Measurements from ENCODE around the gene ACOT12. TPM values are rescaled to one million over a fixed set of nuclear protein-coding genes. Genes with fewer than 3 reads are reported as not detected.

ACOT12 gene
- total and polyA plus RNA-seq, 2 donors (not counting 3 experiments of a cell fraction or from before 2014, with no cell fraction given), result not detected

DNA sequence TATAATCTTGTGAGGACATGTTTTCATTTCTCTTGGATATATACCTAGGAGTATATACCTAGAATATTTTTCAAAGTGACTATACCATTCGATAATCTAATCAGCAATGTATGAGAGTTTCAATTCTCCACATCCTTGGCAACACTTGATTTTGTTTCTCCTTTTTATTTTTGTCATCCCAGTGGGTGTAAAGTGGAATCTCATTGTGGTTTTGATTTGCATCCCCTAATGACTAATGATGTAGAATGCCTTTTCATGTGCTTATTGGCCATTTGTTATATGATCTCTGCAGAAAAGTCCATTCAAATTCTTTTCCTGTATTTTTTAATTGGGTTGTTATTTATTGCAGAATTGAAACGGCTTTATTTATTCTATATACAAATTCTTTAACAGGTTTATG lies 77.4 kb downstream of the ACOT12 start:
- no peak overlapping the region for H3K4me3 ChIP-seq (replicated peaks in 1 of 3; ENCODE audit: insufficient read depth in 1 of 3, low read depth in 1 of 3, low read length in 3 of 3)
- no peak for DNase-seq (ENCODE audit: low read depth, low spot score)
- H3K4me2 ChIP-seq (ENCODE audit: insufficient read depth, low read length), result no peak overlapping the region
- H2AFZ ChIP-seq (ENCODE audit: low read depth, low read length), result no peak overlapping the region
- ChIA-PET POLR2A (no interaction called here), CTCF (no interaction called here)
- no peak overlapping the region for H3K9ac ChIP-seq (replicated peaks; ENCODE audit: extremely low read depth, insufficient read depth, low read length)
- no peaks in the 10 kb centered on the region for H3K9me3 ChIP-seq (replicated peaks; ENCODE audit: control insufficient read depth, insufficient read depth, low read length)
- intact Hi-C loops (cut with micrococcal nuclease) (no loop called here), dilution Hi-C loops (cut with MboI; ENCODE audit: extremely low pct_ligation_motif_present, low sequenced_read_pairs) (no loop called here)
- no peaks in the 10 kb centered on the region for H3K9me1 ChIP-seq (replicated peaks; ENCODE audit: control insufficient read depth, extremely low read depth, insufficient read depth, low read length)
- peaks cover 0 to 4% of the 10 kb centered on the region in 2 experiments for H3K36me3 ChIP-seq (ENCODE audit: control insufficient read depth in 2 of 2, extremely low read depth in 1 of 2, insufficient read depth in 2 of 2, low read length in 2 of 2)
- no peak overlapping the region for H3K27ac ChIP-seq (ENCODE audit: insufficient read depth, low read depth, low read length)
- H3K79me2 ChIP-seq (ENCODE audit: control insufficient read depth, insufficient read depth, low read length), result no peaks in the 10 kb centered on the region
- H3K4me1 ChIP-seq (ENCODE audit: control insufficient read depth, extremely low read depth, insufficient read depth, low read length), result no peaks in the 10 kb centered on the region
- TF ChIP-seq, protein P1, sequence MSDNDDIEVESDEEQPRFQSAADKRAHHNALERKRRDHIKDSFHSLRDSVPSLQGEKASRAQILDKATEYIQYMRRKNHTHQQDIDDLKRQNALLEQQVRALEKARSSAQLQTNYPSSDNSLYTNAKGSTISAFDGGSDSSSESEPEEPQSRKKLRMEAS (IDR thresholded peaks at IDR 0.05; ENCODE audit: insufficient read depth, insufficient read length), result no peak
- TF ChIP-seq, protein P2, sequence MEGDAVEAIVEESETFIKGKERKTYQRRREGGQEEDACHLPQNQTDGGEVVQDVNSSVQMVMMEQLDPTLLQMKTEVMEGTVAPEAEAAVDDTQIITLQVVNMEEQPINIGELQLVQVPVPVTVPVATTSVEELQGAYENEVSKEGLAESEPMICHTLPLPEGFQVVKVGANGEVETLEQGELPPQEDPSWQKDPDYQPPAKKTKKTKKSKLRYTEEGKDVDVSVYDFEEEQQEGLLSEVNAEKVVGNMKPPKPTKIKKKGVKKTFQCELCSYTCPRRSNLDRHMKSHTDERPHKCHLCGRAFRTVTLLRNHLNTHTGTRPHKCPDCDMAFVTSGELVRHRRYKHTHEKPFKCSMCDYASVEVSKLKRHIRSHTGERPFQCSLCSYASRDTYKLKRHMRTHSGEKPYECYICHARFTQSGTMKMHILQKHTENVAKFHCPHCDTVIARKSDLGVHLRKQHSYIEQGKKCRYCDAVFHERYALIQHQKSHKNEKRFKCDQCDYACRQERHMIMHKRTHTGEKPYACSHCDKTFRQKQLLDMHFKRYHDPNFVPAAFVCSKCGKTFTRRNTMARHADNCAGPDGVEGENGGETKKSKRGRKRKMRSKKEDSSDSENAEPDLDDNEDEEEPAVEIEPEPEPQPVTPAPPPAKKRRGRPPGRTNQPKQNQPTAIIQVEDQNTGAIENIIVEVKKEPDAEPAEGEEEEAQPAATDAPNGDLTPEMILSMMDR (IDR thresholded peaks at IDR 0.05; ENCODE audit: extremely low read depth in 1 of 2, insufficient read depth in 1 of 2, low read depth in 1 of 2, low read length in 2 of 2), result no peak
- TF ChIP-seq MYC (IDR thresholded peaks at IDR 0.05; ENCODE audit: low read depth, low read length) (no peak), EZH2 (IDR thresholded peaks at IDR 0.05; ENCODE audit: borderline replicate concordance, low read depth, low read length, severe bottlenecking) (no peak), GATA2 (IDR thresholded peaks at IDR 0.05; ENCODE audit: insufficient read depth, insufficient read length, low read depth, low read length) (no peak), POLR2AphosphoS5 (IDR thresholded peaks at IDR 0.05; ENCODE audit: insufficient read depth, low read depth, low read length) (no peak), POLR2A (IDR thresholded peaks at IDR 0.05; ENCODE audit: low read depth, low read length) (no peak), FOS (IDR thresholded peaks at IDR 0.05; ENCODE audit: borderline replicate concordance, insufficient read depth, low read length) (no peak), JUN (IDR thresholded peaks at IDR 0.05; ENCODE audit: borderline replicate concordance, insufficient read depth, insufficient read length, low read depth) (no peak)
- no peaks in the 10 kb centered on the region for H4K20me1 ChIP-seq (replicated peaks; ENCODE audit: control insufficient read depth, extremely low read depth, insufficient read depth, low read length)
- no peak for FAIRE-seq
- no peaks in the 10 kb centered on the region for H3K27me3 ChIP-seq (ENCODE audit: control insufficient read depth in 2 of 2, insufficient read depth in 2 of 2, low read length in 2 of 2)
- BruUV-seq (replicated peaks), result no TSS peak
